GM12878 (cell line): Measurements from ENCODE around the gene PLEKHA1. TPM values are rescaled to one million over a fixed set of nuclear protein-coding genes. Genes with fewer than 3 reads are reported as not detected.

Experiments
- KAT2A ChIP-seq: conservative IDR thresholded peaks from 2 replicates; pipeline ENCODE4 v1.6.1; 2011; ENCODE audit warnings: low read depth, low read length; ENCODE audit not compliant: control insufficient read depth
- MEF2B ChIP-seq: fragments of 450-650 bp; IDR thresholded peaks from 2 replicates; pipeline ENCODE4 v1.6.1; 2018; ENCODE audit warnings: mild to moderate bottlenecking, moderate library complexity; ENCODE audit not compliant: partially characterized antibody, poor library complexity, severe bottlenecking
- MTA3 ChIP-seq: IDR thresholded peaks from 2 replicates; pipeline ENCODE4 v1.6.1; 2012; ENCODE audit warnings: low read length, inconsistent platforms, borderline replicate concordance
- NBN ChIP-seq: fragments of 450-650 bp; IDR thresholded peaks from 2 replicates; pipeline ENCODE4 v1.6.1; 2016
- NR2C2 ChIP-seq: IDR thresholded peaks from 2 replicates; pipeline ENCODE4 v1.6.1; 2011; ENCODE audit warnings: borderline replicate concordance, low read depth; ENCODE audit not compliant: control insufficient read depth, insufficient read length
- POU2F2 ChIP-seq: IDR thresholded peaks from 3 replicates; pipeline ENCODE4 v1.6.1; 2011; ENCODE audit warnings: low read depth, mild to moderate bottlenecking, low read length, borderline replicate concordance
- RB1 ChIP-seq: fragments of 450-650 bp; formaldehyde crosslinking; IDR thresholded peaks from 2 replicates; pipeline ENCODE4 v1.6.1; 2017; ENCODE audit warnings: mild to moderate bottlenecking, borderline replicate concordance
- SIN3A ChIP-seq: IDR thresholded peaks from 2 replicates; pipeline ENCODE4 v1.6.1; 2012; ENCODE audit warnings: low read depth, low read length, improper control_type of control experiment
- ZNF217 ChIP-seq: fragments of 450-650 bp; IDR thresholded peaks from 2 replicates; pipeline ENCODE4 v1.6.1; 2017; ENCODE audit warnings: antibody characterized with exemption, mild to moderate bottlenecking
- ZNF24 ChIP-seq: fragments of 450-650 bp; IDR thresholded peaks from 2 replicates; pipeline ENCODE4 v1.6.1; 2017; ENCODE audit warnings: antibody characterized with exemption, mild to moderate bottlenecking
- polyA plus RNA-seq, 11 experiments: library from polyadenylated mRNA; depleted of rRNA in 4 of 11; unstranded in 6 of 11; stranded (reverse) in 5 of 11; fragments of >200 nt; fragmentation: Nextera tagmentation in 4 of 11; fragmentation: Illumina TruSeq in 1 of 11; extraction: Ambion mirVana in 4 of 11; extraction: Trizol in 1 of 11; gene quantifications; 1 replicate in 1 of 11; 2 replicates in 10 of 11; pipeline versions ENCODE4 v1.2.1 to v1.2.3, GENCODE V29; 2011 to 2016; ENCODE audit warnings: inconsistent platforms in 2 of 11, missing spikeins in 2 of 11, low read depth in 1 of 11
- total RNA-seq, 4 experiments: library from RNA; depleted of rRNA in 3 of 4; stranded (reverse); fragments of >200 nt in 3 of 4; fragmentation: Illumina TruSeq in 1 of 4; extraction: Trizol in 1 of 4; gene quantifications; 2 replicates each; pipeline versions ENCODE4 v1.2.1 to v1.2.3, GENCODE V29; 2013 to 2021
- TF ChIP-seq, protein P1 (sequence below): fragments of 450-650 bp; IDR thresholded peaks from 2 replicates; pipeline ENCODE4 v1.6.1; 2017; ENCODE audit warnings: antibody characterized with exemption, mild to moderate bottlenecking, moderate library complexity
- TF ChIP-seq, protein P2 (sequence below): fragments of 450-650 bp; IDR thresholded peaks from 2 replicates; pipeline ENCODE4 v1.6.1; 2017; ENCODE audit warnings: mild to moderate bottlenecking, low read depth, inconsistent platforms; ENCODE audit not compliant: poor library complexity, severe bottlenecking
- TF ChIP-seq, protein P3 (sequence below): fragments of 450-650 bp; formaldehyde crosslinking; IDR thresholded peaks from 2 replicates; pipeline ENCODE4 v1.4.0; 2020; ENCODE audit warnings: mild to moderate bottlenecking, moderate library complexity

The PLEKHA1 gene
- total and polyA plus RNA-seq, 10 of the 15 experiments (the other 5 are each of a cell fraction or from before 2014, with no cell fraction given), result 0.15 to 6.0 (median 0.32) TPM

- no peak for TF ChIP-seq NR2C2
- TF ChIP-seq ZNF217, result no peak
- no peak for TF ChIP-seq NBN
- TF ChIP-seq MEF2B, result no peak
- TF ChIP-seq, protein P1, sequence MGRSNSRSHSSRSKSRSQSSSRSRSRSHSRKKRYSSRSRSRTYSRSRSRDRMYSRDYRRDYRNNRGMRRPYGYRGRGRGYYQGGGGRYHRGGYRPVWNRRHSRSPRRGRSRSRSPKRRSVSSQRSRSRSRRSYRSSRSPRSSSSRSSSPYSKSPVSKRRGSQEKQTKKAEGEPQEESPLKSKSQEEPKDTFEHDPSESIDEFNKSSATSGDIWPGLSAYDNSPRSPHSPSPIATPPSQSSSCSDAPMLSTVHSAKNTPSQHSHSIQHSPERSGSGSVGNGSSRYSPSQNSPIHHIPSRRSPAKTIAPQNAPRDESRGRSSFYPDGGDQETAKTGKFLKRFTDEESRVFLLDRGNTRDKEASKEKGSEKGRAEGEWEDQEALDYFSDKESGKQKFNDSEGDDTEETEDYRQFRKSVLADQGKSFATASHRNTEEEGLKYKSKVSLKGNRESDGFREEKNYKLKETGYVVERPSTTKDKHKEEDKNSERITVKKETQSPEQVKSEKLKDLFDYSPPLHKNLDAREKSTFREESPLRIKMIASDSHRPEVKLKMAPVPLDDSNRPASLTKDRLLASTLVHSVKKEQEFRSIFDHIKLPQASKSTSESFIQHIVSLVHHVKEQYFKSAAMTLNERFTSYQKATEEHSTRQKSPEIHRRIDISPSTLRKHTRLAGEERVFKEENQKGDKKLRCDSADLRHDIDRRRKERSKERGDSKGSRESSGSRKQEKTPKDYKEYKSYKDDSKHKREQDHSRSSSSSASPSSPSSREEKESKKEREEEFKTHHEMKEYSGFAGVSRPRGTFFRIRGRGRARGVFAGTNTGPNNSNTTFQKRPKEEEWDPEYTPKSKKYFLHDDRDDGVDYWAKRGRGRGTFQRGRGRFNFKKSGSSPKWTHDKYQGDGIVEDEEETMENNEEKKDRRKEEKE, result no peak
- no peak for TF ChIP-seq SIN3A
- TF ChIP-seq MTA3, result no peak
- TF ChIP-seq, protein P2, sequence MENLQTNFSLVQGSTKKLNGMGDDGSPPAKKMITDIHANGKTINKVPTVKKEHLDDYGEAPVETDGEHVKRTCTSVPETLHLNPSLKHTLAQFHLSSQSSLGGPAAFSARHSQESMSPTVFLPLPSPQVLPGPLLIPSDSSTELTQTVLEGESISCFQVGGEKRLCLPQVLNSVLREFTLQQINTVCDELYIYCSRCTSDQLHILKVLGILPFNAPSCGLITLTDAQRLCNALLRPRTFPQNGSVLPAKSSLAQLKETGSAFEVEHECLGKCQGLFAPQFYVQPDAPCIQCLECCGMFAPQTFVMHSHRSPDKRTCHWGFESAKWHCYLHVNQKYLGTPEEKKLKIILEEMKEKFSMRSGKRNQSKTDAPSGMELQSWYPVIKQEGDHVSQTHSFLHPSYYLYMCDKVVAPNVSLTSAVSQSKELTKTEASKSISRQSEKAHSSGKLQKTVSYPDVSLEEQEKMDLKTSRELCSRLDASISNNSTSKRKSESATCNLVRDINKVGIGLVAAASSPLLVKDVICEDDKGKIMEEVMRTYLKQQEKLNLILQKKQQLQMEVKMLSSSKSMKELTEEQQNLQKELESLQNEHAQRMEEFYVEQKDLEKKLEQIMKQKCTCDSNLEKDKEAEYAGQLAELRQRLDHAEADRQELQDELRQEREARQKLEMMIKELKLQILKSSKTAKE, result no peak
- TF ChIP-seq POU2F2, result no peak
- no peak for TF ChIP-seq RB1
- no peak for TF ChIP-seq ZNF24
- TF ChIP-seq, protein P3, sequence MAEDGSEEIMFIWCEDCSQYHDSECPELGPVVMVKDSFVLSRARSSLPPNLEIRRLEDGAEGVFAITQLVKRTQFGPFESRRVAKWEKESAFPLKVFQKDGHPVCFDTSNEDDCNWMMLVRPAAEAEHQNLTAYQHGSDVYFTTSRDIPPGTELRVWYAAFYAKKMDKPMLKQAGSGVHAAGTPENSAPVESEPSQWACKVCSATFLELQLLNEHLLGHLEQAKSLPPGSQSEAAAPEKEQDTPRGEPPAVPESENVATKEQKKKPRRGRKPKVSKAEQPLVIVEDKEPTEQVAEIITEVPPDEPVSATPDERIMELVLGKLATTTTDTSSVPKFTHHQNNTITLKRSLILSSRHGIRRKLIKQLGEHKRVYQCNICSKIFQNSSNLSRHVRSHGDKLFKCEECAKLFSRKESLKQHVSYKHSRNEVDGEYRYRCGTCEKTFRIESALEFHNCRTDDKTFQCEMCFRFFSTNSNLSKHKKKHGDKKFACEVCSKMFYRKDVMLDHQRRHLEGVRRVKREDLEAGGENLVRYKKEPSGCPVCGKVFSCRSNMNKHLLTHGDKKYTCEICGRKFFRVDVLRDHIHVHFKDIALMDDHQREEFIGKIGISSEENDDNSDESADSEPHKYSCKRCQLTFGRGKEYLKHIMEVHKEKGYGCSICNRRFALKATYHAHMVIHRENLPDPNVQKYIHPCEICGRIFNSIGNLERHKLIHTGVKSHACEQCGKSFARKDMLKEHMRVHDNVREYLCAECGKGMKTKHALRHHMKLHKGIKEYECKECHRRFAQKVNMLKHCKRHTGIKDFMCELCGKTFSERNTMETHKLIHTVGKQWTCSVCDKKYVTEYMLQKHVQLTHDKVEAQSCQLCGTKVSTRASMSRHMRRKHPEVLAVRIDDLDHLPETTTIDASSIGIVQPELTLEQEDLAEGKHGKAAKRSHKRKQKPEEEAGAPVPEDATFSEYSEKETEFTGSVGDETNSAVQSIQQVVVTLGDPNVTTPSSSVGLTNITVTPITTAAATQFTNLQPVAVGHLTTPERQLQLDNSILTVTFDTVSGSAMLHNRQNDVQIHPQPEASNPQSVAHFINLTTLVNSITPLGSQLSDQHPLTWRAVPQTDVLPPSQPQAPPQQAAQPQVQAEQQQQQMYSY (CRISPR knock-in tag), result no peak
- TF ChIP-seq KAT2A, result no peak
Observed at GRCh38 chr10:122343936-122344335, 30.6 kb upstream of the PLEKHA1 start (continued).
